GM20000 (cell line): ENCODE results near the gene IMMP2L.

Experiments used
- DNase-seq: peaks from one replicate; pipeline ENCODE4 v3.0.0; 2012; ENCODE audit warnings: low spot score
- TF ChIP-seq, protein P1 (sequence below): IDR thresholded peaks from 2 replicates; pipeline ENCODE4 v1.5.1; 2012; ENCODE audit warnings: mild to moderate bottlenecking, control low read depth; ENCODE audit errors: extremely low read depth, missing control alignments

IMMP2L gene

GRCh38 chr7:111173528-111173927 lies 388.8 kb downstream of the IMMP2L start:
- DNase-seq, result no peak
- TF ChIP-seq, protein P1, sequence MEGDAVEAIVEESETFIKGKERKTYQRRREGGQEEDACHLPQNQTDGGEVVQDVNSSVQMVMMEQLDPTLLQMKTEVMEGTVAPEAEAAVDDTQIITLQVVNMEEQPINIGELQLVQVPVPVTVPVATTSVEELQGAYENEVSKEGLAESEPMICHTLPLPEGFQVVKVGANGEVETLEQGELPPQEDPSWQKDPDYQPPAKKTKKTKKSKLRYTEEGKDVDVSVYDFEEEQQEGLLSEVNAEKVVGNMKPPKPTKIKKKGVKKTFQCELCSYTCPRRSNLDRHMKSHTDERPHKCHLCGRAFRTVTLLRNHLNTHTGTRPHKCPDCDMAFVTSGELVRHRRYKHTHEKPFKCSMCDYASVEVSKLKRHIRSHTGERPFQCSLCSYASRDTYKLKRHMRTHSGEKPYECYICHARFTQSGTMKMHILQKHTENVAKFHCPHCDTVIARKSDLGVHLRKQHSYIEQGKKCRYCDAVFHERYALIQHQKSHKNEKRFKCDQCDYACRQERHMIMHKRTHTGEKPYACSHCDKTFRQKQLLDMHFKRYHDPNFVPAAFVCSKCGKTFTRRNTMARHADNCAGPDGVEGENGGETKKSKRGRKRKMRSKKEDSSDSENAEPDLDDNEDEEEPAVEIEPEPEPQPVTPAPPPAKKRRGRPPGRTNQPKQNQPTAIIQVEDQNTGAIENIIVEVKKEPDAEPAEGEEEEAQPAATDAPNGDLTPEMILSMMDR, result no peak

DNA sequence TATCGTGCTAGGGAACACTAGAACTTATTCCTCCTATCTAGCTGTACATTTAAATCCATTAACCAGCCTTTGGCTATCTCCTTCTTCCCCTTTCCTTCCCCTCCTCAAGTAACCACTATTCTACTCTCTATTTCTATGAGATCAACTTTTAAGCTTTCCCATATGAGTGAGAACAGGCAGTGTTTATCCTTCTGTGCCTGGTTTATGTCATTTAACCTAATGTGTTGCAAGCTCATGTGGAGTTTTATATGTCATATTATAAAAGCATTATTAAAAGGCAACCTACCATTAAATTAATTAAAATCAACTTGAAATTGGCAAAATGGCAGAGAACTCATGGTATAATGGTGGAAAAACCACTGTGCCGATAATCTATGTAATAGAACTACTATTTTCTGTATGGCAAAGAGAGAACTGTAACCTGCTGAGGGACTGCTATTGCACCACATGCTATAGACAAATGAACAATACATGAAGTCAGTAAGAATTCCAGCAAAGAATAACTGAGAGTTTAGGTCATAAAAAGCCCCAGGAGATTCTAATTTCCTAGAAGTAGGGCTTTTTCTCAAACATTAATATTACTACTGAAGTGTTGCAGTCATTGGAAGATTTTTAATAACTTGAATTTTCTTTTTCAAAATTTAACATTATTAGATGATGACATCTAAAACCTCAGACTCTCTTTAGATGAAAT lies 389.6 kb downstream of the IMMP2L start:
- TF ChIP-seq, protein P1, result no peak
- no peak for DNase-seq

DNA sequence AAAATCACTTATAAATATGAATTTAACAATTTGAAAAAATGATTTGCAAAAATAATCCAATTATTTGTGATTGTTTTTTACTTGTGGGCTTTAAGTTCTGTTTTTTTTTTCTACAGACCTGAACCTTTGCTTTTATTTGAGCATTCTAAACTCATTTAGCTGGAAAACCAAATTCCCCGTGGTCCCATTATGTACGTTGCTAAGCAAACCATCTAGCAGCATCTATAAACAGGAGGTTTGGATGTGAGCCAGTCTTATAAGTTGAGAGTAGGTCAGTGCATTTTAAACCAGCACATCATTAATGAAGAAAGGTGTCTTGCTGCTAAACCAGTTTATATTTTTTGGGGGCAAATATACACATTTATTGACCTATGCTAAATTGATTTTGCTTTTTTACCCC lies 394.1 kb downstream of the IMMP2L start:
- DNase-seq, result no peak
- TF ChIP-seq, protein P1, result no peak

DNA sequence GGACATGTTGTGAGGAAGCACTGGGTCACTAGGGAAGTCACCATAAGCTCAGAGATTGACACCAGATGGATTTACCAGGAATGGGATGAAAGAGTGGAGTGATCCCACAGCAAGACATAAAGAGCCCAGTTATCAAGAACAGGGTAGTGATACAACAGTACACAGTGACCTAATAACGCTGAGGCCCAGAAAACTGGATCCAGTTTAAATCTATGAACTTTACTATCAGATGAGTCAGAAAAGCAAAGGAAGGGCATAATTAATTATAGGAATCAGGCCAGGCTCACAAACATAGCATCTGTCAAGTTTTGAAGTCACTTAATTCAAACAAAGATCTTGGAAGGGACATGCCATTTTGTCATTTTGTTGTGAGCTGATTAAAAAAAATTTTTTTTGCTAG lies 397.9 kb downstream of the IMMP2L start:
- DNase-seq, result no peak
- TF ChIP-seq, protein P1, result no peak

- TF ChIP-seq, protein P1, result no peak
- DNase-seq, result no peak
These were observed 399.6 kb downstream of the IMMP2L start for GRCh38 chr7:111162692-111163091.

GRCh38 chr7:111160297-111160696 lies 402.0 kb downstream of the IMMP2L start:
- TF ChIP-seq, protein P1, result no peak
- no peak for DNase-seq

- TF ChIP-seq, protein P1, result no peak
- no peak for DNase-seq
These were observed 402.9 kb downstream of the IMMP2L start for GRCh38 chr7:111159426-111159825.
